Left ventricle myocardium inferior (tissue), 1 donor: ENCODE data around the gene CLCN4. TPM values are rescaled to one million over a fixed set of nuclear protein-coding genes. Genes with fewer than 3 reads are reported as not detected.

Experiments
- DNase-seq: peaks from one replicate; pipeline ENCODE4 v3.0.0-alpha.2; 2020
- H3K27ac ChIP-seq: fragments of 200-600 bp; replicated peaks from 2 replicates; pipeline ENCODE4 v1.8.0; 2021
- H3K27me3 ChIP-seq: fragments of 200-600 bp; 2 replicates; pipeline ENCODE4 v1.8.0; 2021; ENCODE audit warnings: low read depth
- H3K36me3 ChIP-seq: fragments of 200-600 bp; 2 replicates; pipeline ENCODE4 v1.8.0; 2021
- H3K4me1 ChIP-seq: fragments of 200-600 bp; 2 replicates; pipeline ENCODE4 v1.8.0; 2021
- H3K4me3 ChIP-seq: fragments of 200-600 bp; 2 replicates; pipeline ENCODE4 v1.8.0; 2021; ENCODE audit warnings: mild to moderate bottlenecking, moderate library complexity
- H3K9me3 ChIP-seq: fragments of 200-600 bp; replicated peaks from 2 replicates; pipeline ENCODE4 v1.8.0; 2021
- intact Hi-C: fragments of 100-400 bp; cut with micrococcal nuclease; formaldehyde crosslinking; loops from one replicate; pipeline ENCODE4 v1.11.0; 2022
- total RNA-seq: library from RNA; stranded (reverse); fragmentation: NEBNext Ultra II Directional; extraction: Animal tissue kit (Norgen Biotek cat#: 25700); gene quantifications from one replicate; pipeline ENCODE4 v1.2.1, GENCODE V29; 2021
- TF ChIP-seq, protein P1 (sequence below): fragments of 200-600 bp; IDR thresholded peaks from 2 replicates; pipeline ENCODE4 v1.8.0; 2021; ENCODE audit warnings: antibody characterized with exemption, mild to moderate bottlenecking, borderline replicate concordance
- donor health status: DM: no; HTN: yes; CAD: no; lungs with severe emphysema.

CLCN4 gene
- total RNA-seq, 1 donor from 2014 or later: 36.1 TPM

GRCh38 chrX:10178866-10179463 lies 22.2 kb downstream of the CLCN4 start:
- DNase-seq: no peak
- intact Hi-C loops: no loop called here
- H3K27ac ChIP-seq: no peak overlapping the region
- peaks cover 29% of the 10 kb centered on the region for H3K4me1 ChIP-seq
- no peaks in the 10 kb centered on the region for H3K9me3 ChIP-seq
- H3K4me3 ChIP-seq: no peak overlapping the region
- TF ChIP-seq, protein P1, sequence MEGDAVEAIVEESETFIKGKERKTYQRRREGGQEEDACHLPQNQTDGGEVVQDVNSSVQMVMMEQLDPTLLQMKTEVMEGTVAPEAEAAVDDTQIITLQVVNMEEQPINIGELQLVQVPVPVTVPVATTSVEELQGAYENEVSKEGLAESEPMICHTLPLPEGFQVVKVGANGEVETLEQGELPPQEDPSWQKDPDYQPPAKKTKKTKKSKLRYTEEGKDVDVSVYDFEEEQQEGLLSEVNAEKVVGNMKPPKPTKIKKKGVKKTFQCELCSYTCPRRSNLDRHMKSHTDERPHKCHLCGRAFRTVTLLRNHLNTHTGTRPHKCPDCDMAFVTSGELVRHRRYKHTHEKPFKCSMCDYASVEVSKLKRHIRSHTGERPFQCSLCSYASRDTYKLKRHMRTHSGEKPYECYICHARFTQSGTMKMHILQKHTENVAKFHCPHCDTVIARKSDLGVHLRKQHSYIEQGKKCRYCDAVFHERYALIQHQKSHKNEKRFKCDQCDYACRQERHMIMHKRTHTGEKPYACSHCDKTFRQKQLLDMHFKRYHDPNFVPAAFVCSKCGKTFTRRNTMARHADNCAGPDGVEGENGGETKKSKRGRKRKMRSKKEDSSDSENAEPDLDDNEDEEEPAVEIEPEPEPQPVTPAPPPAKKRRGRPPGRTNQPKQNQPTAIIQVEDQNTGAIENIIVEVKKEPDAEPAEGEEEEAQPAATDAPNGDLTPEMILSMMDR: no peak
- H3K27me3 ChIP-seq: no peaks in the 10 kb centered on the region
- no peaks in the 10 kb centered on the region for H3K36me3 ChIP-seq

- no peaks in the 10 kb centered on the region for H3K4me1 ChIP-seq
- H3K27me3 ChIP-seq: no peaks in the 10 kb centered on the region
- no peak overlapping the region for H3K27ac ChIP-seq
- H3K4me3 ChIP-seq: no peak overlapping the region
- no peaks in the 10 kb centered on the region for H3K9me3 ChIP-seq
- TF ChIP-seq, protein P1: no peak
- DNase-seq: no peak
- intact Hi-C loops: no loop called here
- H3K36me3 ChIP-seq: no peaks in the 10 kb centered on the region
Measured at GRCh38 chrX:10183760-10184159, 27.0 kb downstream of the CLCN4 start.

DNA sequence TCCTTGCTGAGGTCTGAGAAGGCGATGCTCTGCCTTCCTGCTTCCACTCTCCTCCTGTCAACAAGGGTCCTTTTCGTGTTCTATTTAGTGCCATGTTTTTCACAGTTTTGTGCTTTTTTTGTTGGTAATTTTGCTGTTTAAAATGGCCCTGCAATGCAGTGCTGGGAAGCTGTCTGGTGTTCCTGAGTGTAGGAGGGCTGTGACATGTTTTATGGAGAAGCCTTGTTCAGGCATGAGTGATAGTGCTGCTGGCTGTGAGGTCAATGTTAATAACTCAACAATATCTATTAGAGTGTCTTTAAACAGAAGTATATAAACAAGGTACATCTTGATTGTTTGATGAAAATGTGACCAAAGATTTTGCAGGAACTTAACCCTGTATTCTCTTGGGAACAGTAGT lies 27.6 kb downstream of the CLCN4 start:
- Histone ChIP-seq H3K36me3 (no peaks in the 10 kb centered on the region), H3K4me3 (no peak overlapping the region), H3K4me1 (no peaks in the 10 kb centered on the region), H3K9me3 (no peaks in the 10 kb centered on the region), H3K27me3 (no peaks in the 10 kb centered on the region), H3K27ac (no peak overlapping the region)
- TF ChIP-seq, protein P1: no peak
- intact Hi-C loops: no loop called here
- no peak for DNase-seq

DNA sequence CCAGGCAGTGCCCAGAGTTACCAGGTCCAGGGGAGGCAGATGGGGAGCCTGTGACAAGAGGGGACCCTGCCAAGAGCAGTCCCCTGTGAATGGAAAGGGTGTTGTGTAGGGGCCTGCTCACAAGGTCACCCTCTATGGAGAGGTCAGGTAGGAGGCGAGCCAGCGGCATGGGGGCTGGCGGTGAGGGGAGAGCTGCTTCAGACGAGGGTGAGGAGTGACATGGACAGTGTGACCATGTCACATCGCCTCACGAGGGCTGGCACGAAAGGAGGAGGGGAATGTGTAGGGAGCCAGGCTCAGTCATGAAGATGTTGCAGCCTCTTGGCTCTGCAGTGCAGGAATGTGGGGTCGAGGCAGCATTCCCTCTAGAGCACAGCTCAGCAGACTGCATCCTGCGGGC lies 29.6 kb downstream of the CLCN4 start:
- Histone ChIP-seq H3K27me3 (no peaks in the 10 kb centered on the region), H3K36me3 (no peaks in the 10 kb centered on the region), H3K4me3 (no peak overlapping the region), H3K9me3 (no peaks in the 10 kb centered on the region), H3K27ac (no peak overlapping the region), H3K4me1 (peaks cover 10% of the 10 kb centered on the region)
- DNase-seq: no peak
- TF ChIP-seq, protein P1: no peak
- intact Hi-C loops: no loop called here

DNA sequence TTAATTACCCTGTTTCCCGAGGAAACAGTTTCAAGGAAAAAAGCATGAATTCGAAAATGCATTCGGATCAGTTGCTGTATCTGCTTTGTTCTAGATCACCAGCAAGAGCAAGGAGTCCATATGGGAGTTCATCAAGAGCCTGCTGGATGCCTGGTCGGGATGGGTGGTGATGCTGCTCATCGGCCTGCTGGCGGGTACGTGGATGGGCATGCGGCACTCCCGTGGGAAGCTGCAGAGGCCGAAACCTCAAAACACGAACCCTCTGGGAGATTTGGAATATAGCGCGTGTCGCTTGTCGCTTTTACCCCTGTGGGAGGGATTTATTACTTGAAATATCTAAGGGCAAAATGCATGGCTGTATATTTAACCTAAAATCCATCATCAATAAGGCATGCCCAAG lies 30.6 kb downstream of the CLCN4 start:
- intact Hi-C loops: no loop called here
- Histone ChIP-seq H3K4me3 (no peak overlapping the region), H3K27ac (no peak overlapping the region), H3K4me1 (peaks cover 10% of the 10 kb centered on the region), H3K36me3 (no peaks in the 10 kb centered on the region), H3K27me3 (no peaks in the 10 kb centered on the region), H3K9me3 (no peaks in the 10 kb centered on the region)
- TF ChIP-seq, protein P1: no peak
- DNase-seq: no peak
